K562 (cell line): Measurements from ENCODE around the gene SCT. TPM values are rescaled to one million over a fixed set of nuclear protein-coding genes. Genes with fewer than 3 reads are reported as not detected.
A peak's percentile ranks its signal among the peaks of the same experiment; 100 is the strongest.

Experiments
- ATF7 ChIP-seq: fragments of 450-650 bp; IDR thresholded peaks from 2 replicates; pipeline ENCODE4 v1.7.1; 2014; ENCODE audit warnings: mild to moderate bottlenecking, moderate library complexity
- FOSL1 ChIP-seq: fragments of 200-800 bp; sonication (Bioruptor generic); conservative IDR thresholded peaks from 2 replicates; pipeline ENCODE4 v1.6.1; 2016; ENCODE audit warnings: missing genetic modification characterization, missing compliant biosample characterization
- HLTF ChIP-seq: fragments of 450-650 bp; IDR thresholded peaks from 2 replicates; pipeline ENCODE4 v1.6.1; 2016
- JUND ChIP-seq, 2 experiments: IDR thresholded peaks; 2 replicates in 1 of 2; 3 replicates in 1 of 2; pipeline ENCODE4 v1.6.1; 2011; ENCODE audit warnings: borderline replicate concordance in 2 of 2, low read depth in 2 of 2, low read length in 2 of 2, improper control_type of control experiment in 1 of 2, missing biosample characterization in 1 of 2, missing genetic modification characterization in 1 of 2, missing genetic modification reagents in 1 of 2
- KAT2B ChIP-seq: IDR thresholded peaks from one replicate; pipeline ENCODE4 v1.6.1; 2012; ENCODE audit warnings: low read depth, mild to moderate bottlenecking, control low read depth, inconsistent platforms, low read length, moderate library complexity
- MLLT1 ChIP-seq, 2 experiments: fragments of 450-650 bp; IDR thresholded peaks; 2 replicates each; pipeline ENCODE4 v1.6.1; 2016
- MYC ChIP-seq, 2 experiments: fragments of 250-450 bp in 1 of 2; sonication (Bioruptor Pico) in 1 of 2; IDR thresholded peaks; 2 replicates each; pipeline versions ENCODE4 v1.5.1 to v1.6.1; 2012 to 2021; ENCODE audit warnings: low read depth in 2 of 2, borderline replicate concordance in 1 of 2, improper control_type of control experiment in 1 of 2, low read length in 1 of 2, mild to moderate bottlenecking in 1 of 2, moderate library complexity in 1 of 2
- NFRKB ChIP-seq: fragments of 450-650 bp; IDR thresholded peaks from 2 replicates; pipeline ENCODE4 v1.6.1; 2016; ENCODE audit warnings: low read depth
- NRF1 ChIP-seq, 2 experiments: fragments of 450-650 bp; IDR thresholded peaks in 1 of 2; conservative IDR thresholded peaks in 1 of 2; 2 replicates each; pipeline ENCODE4 v1.6.1; 2014; ENCODE audit warnings: mild to moderate bottlenecking in 2 of 2
- POLR2A ChIP-seq: fragments of 450-650 bp; conservative IDR thresholded peaks from 2 replicates; pipeline ENCODE4 v1.6.1; 2016
- THRA ChIP-seq: fragments of 450-650 bp; IDR thresholded peaks from 2 replicates; pipeline ENCODE4 v1.6.1; 2017; ENCODE audit warnings: mild to moderate bottlenecking, moderate library complexity
- THRB ChIP-seq: fragments of 450-650 bp; formaldehyde crosslinking; conservative IDR thresholded peaks from 2 replicates; pipeline ENCODE4 v1.4.0; 2022; ENCODE audit warnings: mild to moderate bottlenecking, missing genetic modification characterization
- USF2 ChIP-seq: sonication (generic); formaldehyde crosslinking; IDR thresholded peaks from 2 replicates; pipeline ENCODE4 v1.5.0; 2020; ENCODE audit warnings: missing genetic modification reagents
- ZNF277 ChIP-seq: fragments of 250-450 bp; sonication (Bioruptor Pico); IDR thresholded peaks from 2 replicates; pipeline ENCODE4 v1.8.0; 2022; ENCODE audit warnings: inconsistent platforms, mild to moderate bottlenecking, moderate library complexity, borderline replicate concordance
- ZNF395 ChIP-seq: fragments of 200-800 bp; sonication (Bioruptor generic); IDR thresholded peaks from 2 replicates; pipeline ENCODE4 v1.6.1; 2017; ENCODE audit warnings: missing genetic modification characterization, missing compliant biosample characterization
- ZNF41 ChIP-seq: fragments of 250-450 bp; sonication (Bioruptor Pico); conservative IDR thresholded peaks from 2 replicates; pipeline ENCODE4 v1.4.0; 2020; ENCODE audit warnings: mild to moderate bottlenecking
- polyA plus RNA-seq, 8 experiments: library from polyadenylated mRNA; depleted of rRNA in 4 of 8; stranded (reverse) in 5 of 8; unstranded in 3 of 8; fragments of >200 nt; fragmentation: Nextera tagmentation in 2 of 8; fragmentation: Illumina TruSeq in 1 of 8; extraction: Ambion mirVana in 2 of 8; extraction: Trizol in 1 of 8; gene quantifications; 2 replicates each; pipeline versions ENCODE4 v1.2.1 to v1.2.3, GENCODE V29; 2011 to 2014; ENCODE audit warnings: inconsistent platforms in 1 of 8, missing spikeins in 1 of 8
- total RNA-seq, 7 experiments: library from RNA; depleted of rRNA in 6 of 7; stranded (reverse); fragments of >200 nt in 6 of 7; fragmentation: Illumina TruSeq in 2 of 7; extraction: Trizol in 2 of 7; gene quantifications; 2 replicates each; pipeline versions ENCODE4 v1.2.1 to v1.2.3, GENCODE V29; 2011 to 2021; ENCODE audit warnings: low replicate concordance in 1 of 7

SCT gene
- total and polyA plus RNA-seq, 9 of the 15 experiments (the other 6 are each of a cell fraction or from before 2014, with no cell fraction given), result not detected

- TF ChIP-seq MLLT1 (IDR thresholded peaks at IDR 0.05) (peak in 1 of 2 experiments; percentile 70; a peak in 1 of 4 replicates), MYC (IDR thresholded peaks at IDR 0.05; ENCODE audit: low read depth, low read length) (peak; percentile 77), MYC (CRISPR knock-in tag; IDR thresholded peaks at IDR 0.05; ENCODE audit: borderline replicate concordance, low read depth) (no peak), ZNF395 (CRISPR knock-in tag) (peak; percentile 73), ZNF41 (0 out of 2 replicates have a peak, but pooled peaks have one; percentile 14), FOSL1 (peak; percentile 71), ZNF277 (CRISPR knock-in tag) (no peak), KAT2B (no peak), HLTF (0 out of 2 replicates have a peak, but pooled peaks have one; percentile 23), NFRKB (peak; percentile 91), ATF7 (peak; percentile 57; the same call in 1 of the 2 replicates), USF2 (CRISPR knock-in tag) (no peak), NRF1 (conservative IDR thresholded peaks at IDR 0.05 in 1 of 2, IDR thresholded peaks at IDR 0.05 in 1 of 2) (peak; percentile 39 to 48; a peak in 3 of 4 replicates), JUND (IDR thresholded peaks at IDR 0.05; ENCODE audit: borderline replicate concordance, low read depth, low read length) (peak; percentile 78), JUND (tag; IDR thresholded peaks at IDR 0.05; ENCODE audit: borderline replicate concordance, low read depth, low read length) (peak; percentile 84; the same call in 2 of the 3 replicates), POLR2A (peak; percentile 62), THRB (0 out of 2 replicates have a peak, but pooled peaks have one; percentile 7), THRA (peak; percentile 94)
Observed at GRCh38 chr11:665704-666281, 38.8 kb upstream of the SCT start (continued).
